Fibroblast of skin of abdomen (primary cell): ENCODE data around the gene TSGA10IP.

Experiments
- DNase-seq: peaks from one replicate; pipeline ENCODE4 v3.0.0-alpha.2; 2013

TSGA10IP gene

DNA sequence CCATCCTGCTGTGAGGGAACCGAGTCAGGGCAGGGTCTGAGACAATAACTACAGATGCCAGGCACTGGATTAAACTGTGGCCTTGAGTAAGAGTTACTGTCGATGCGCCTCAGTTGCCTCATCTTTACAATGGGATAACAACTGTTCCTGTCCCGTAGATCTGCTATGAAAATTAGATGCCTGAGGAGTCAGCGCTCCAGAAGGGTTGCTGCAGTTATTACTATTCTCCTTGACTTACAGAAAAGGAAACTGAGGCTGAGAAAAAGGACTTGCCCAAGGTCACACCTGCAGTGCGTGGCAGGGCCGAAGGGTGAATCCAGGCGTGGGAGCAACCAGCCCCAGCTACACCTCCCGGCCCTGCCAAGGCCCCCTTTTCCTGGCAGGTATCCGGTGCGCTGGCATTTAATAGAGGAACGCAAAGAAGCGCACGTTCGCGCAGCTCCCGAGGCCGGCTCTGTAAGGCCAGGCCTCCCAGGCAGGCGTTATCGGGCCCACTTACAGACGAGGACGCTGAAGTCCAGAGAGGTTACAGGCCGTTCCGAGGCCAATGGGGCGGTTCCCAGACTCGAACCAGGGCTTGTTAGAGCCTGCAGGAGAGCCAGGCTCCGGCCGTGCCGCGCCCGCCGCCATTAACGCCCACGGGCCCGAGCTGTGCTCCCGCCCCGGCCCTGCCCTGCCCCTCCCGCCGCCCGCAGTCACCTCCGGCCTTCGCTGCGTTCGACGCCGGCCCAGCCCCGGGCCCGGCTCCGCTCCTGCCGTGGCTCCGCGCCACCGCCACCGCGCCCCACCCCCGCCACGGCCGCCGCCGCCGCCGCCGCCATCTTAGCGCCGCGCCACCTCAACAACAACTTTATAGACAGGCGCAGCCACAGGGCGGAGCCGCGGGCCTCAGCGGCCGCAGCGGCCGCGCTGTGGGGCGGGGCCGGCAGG lies 26.8 kb upstream of the TSGA10IP start, which contains the start of gene C11orf68:
Gene C11orf68, minus strand, starts transcription at position 852 of the 930 bp plus-strand sequence. Its CDS starts 31 bp downstream, at position 821.
- no peak for DNase-seq

DNA sequence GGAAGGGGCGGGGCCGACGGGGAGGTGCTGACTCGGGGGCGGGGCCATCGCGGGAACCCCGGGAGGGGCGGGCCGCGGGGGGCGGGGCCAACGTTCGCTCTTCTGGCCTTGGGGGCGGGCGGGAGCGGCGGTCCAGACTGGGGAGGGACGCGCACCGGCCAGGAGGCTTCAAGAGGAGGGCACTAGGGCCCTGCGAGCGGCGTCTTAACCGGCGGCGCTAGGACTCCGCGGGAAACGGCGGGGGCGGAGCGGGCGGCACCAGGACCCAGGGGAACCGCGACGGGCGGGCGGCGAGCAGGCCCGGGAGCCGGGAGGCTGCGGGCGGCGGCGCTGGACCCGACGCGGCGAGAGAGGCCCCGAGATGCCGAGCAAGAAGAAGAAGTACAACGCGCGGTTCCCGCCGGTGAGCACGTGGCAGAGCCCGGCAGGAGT lies 26.1 kb upstream of the TSGA10IP start, which contains the start of gene DRAP1:
Gene DRAP1, plus strand, starts transcription at position 286 of the 432 bp plus-strand sequence. Its CDS starts 76 bp downstream, at position 362.
- peak; percentile 99 for DNase-seq

DNA sequence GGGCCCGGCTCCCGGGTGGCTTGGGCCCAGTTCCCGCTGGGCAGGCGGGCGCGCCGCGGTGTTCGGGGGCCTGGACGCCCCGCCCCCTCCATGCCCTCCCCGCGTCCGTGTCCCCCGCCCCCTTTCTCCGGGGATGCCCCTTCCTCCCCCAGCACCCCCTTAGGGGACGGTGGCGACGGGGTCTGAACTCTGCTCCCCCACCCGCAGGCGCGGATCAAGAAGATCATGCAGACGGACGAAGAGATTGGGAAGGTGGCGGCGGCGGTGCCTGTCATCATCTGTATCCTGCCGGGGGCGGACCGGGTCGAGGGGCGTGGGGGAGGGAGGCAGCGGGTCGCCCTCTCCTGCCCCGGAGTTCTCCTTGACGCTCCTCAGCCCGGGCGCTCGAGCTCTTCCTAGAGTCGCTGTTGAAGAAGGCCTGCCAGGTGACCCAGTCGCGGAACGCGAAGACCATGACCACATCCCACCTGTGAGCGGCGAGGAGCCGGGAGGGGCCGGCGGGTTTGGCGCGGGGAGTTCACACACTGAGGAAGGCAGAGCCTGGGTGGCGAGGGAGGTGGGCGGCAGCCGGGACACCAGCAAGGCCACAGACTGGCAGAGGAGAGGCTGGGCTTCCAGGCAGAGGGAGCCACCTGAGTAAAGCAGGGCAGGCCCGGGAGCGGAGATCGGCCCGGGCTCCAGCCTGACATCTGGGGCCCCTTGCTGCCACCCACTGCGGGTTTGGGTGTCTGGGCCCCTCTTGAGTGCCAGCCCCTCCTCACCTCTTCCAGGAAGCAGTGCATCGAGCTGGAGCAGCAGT lies 25.5 kb upstream of the TSGA10IP start:
- DNase-seq: no peak

DNA sequence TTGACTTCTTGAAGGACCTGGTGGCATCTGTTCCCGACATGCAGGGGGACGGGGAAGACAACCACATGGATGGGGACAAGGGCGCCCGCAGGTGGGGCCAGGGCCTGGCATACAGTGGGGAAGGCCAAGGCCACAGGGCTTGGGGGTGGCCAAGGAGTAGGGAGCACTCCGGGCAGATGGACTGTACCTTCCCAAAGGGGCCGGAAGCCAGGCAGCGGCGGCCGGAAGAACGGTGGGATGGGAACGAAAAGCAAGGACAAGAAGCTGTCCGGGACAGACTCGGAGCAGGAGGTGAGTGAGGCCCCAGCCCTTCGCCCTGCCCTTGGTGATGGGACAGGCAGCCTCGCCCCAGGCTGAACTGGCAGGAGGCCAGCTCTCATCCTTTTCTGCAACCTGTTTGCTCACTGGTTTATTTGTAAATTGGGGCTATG lies 24.9 kb upstream of the TSGA10IP start:
- DNase-seq: no peak

DNA sequence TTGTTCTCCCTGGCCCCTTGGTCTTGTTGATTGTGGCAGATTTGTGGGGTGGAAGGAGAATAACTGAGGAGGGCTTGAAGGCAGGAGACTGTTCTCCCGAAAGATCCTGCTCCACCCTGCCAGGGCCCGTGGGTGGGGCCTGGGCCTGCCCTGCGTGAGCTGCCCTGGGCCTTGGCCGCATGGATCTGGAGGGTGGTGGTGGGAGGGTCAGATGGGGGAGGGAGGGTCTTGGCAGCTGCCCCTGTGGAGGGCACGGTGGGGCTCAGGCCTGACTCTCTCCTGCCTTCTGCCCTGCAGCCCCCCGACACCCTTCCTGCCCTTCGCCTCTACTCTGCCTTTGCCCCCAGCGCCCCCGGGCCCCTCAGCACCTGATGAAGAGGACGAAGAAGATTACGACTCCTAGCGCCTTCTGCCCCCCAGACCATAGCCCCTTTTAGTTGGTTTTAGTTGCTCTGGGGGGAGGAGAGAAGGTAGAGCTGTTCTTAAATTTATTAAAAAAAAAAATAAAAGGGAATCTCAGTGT lies 24.2 kb upstream of the TSGA10IP start:
- no peak for DNase-seq

DNA sequence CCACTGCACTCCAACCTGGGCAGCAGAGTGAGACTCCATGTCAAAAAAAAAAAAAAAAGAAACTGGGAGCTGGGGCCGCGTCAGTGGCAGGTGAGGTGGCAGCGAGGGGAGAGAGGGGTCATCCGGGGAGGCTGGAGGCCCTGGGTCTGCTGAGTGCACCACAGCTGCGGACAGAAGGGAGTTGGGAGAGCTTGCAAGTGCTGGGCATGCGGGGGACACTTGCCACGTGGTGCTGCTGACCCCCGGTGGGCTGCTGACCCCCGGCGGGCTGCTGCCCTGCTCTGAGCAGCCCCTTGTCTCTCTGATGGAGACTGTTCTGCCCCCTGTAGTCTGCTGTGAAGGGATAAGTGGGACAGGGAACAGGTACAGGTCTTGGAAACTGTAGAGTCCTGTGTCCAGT lies 23.4 kb upstream of the TSGA10IP start:
- DNase-seq: no peak

DNA sequence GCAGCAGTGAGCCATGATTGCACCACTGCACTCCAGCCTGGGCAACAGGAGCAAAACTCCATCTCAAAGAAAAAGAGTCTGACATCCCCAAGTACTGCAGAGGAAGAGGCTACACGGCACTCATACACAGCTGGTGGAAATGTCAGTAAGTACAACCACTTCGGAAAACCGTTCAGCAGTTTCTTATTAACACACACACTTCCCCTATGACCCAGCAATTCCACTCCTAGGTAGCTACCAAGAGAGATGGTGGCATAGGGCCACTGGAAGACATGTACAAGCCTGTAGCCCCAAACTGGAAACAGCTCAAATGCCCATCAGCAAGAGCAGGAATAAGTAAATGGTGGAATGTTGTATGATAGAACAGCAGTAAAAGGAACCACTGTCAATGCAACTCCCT lies 22.7 kb upstream of the TSGA10IP start:
- DNase-seq: no peak

DNA sequence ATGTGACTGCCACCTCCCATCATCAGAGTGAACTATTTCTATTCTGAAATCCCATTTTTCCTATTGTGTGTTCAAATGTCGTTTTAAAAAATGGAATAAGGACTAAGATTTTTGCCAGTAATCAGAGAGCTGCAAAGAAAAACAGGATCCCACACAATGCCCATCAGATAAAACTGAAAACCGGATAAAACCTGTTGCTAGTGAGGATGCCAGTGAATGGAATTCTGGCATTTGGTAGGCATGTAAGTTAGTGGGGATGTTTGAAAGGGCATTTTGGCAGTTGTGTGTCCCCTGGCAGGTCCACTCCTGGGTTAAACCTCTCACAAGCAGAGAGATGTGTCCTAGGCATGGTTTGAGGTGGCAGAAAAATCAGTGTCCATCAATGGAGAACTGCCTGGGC lies 19.9 kb upstream of the TSGA10IP start:
- DNase-seq: no peak

DNA sequence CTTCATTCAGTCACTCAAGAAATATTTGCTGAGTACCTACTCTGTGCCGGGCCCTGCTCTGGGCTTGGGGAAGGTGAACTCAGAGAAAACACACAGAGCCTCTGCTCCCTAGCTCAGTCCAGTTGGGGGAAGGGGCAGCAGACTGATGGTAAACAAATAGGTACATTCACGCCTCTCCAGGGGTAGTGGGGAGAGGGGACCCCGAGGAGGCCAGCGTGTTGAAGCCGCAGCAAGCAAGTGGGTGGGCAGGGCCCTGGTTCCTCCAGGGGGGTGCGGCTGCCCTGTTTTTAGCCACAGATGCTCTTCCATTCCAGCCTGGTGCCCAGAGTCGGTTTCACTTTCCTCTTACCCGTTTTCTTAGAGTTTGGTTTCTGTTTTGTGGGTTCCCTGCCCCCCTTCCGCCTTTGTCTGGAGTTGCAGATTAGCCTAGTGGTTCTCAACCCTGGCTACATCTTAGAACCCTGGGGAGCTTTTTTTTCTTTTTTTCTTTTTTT lies 17.3 kb upstream of the TSGA10IP start:
- no peak for DNase-seq

DNA sequence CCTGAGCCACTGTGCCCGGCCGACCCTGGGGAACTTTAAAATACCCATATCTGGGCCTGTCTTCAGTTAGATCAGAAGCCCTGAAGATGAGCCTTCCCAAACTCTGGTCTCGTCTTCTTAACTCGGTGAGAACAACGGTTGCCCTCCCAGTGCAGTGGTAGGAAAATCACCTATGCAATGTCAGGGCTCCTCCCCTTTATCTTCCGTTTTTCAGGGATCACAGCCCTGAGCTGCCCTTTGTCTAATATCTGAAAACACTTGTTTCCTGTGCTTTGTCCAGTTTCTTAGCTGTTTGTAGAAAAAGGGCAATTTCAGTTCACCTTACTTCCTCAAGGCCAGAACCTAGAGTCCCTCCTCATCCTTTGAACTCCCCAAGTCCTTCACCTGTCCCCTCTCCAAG lies 16.6 kb upstream of the TSGA10IP start:
- DNase-seq: no peak

DNA sequence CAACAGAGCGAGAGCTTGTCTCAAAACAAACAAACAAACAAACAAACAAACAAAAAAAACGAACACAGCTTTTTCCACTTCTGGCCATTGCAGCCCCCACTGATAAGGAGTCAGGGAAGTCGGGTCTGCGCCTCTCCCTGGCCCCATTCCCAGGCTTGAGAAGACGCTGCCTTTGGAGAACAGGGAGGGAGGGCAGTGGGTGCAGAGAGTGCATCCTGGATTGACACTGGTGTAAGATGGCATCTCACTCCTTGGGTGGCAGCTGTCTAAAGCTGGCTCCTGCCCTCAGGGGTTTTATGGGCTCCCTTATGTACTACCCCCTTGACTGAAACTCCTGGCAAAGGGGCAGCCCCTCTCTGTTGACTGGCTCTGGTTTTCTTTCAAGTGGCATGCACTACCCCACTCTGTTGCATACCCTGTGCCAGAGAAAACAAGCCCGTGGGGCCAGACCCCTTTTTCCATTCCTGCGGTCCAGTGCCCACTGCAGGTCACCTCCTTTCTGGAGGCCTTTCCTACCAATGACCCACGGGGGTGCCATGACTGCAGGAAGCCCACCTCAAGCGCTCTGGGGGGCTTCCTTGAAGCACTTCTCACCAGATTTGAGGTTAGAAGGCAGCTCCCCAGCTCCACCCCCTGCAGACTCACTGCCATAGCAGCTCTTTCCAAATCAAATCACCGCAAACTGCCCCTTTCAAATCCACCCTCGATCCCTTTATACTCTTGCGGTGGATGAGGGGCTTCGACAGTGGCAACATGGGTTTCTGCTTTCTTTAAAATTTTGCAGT lies 13.3 kb upstream of the TSGA10IP start:
- no peak for DNase-seq

DNA sequence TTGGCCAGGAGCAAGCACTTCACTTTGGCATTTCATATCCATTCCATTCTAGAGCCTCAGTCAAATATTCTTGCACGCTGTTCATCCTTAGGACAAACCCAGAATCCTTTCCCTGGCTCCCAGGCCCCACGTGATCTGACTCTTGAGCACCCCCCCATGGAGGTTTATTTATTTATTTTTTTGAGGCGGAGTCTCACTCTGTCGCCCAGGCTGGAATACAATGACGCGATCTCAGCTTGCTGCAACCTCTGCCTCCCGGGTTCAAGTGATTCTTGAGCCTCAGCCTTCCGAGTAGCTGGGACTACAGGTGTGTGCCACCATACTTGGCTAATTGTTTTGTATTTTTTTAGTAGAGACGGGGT lies 12.7 kb upstream of the TSGA10IP start:
- DNase-seq: no peak

DNA sequence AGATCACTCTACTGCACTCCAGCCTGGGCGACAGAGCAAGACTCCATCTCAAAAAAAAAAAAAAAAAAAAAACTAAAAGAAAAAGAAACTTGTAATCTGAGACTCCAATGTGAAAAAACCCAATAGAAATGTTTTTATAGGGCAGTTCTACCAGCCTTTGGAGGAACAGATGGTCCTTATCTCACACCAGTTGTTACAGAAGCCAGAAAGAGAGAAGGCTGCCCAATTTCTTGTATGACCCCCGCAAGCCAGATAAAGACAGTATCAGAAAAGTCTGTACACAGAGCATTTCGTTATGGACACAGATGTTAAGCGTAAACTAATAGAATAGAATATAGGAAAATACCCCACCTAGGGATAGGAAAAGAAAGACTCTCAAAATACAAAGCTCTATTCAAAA lies 11.3 kb upstream of the TSGA10IP start:
- no peak for DNase-seq

DNA sequence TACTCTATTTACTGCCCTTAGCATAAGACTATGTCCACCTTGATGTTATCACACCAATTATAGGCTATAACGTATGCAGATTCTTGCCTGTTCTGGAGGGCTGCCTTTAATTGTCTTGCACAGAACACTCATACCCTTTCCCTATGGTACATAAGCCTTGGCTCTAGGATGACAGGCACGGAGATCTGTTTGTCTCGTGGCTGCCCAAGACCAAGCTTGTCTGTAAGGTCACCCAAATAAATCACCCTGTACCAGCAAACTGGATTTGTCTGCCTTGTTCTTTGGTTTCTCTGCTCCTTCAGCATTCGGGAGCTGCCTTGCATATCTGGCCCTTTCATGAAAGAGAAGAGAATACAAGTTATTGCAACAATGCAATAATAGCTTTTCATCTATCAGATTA lies 7.5 kb upstream of the TSGA10IP start:
- no peak for DNase-seq

DNA sequence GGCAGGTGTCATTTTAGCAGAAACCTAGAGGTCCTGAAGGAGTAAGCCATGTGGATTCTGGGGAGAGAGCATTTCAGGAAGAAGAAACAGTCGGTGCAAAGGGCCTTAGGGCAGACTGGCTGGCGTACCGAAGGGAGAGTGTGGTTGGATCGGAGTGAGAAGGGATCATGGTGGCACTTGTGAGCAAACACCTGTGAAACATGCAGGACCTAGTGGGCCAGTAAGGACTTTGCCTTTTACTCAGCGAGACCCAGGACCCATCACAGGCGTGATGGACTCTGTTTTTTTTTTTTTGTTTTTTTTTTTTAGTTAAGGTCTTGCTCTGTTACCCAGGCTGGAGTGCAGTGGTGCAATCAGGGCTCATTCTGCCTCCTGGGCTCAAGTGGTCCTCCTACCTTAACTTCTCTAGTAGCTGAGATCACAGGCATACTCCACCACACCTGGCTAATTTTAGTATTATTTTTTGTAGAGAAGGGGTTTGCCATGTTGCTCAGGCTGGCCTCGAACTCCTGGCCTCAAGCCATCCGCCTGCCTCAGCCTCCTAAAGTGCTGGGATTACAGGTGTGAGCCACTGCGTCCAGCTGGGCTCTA lies 3.5 kb upstream of the TSGA10IP start:
- DNase-seq: no peak

DNA sequence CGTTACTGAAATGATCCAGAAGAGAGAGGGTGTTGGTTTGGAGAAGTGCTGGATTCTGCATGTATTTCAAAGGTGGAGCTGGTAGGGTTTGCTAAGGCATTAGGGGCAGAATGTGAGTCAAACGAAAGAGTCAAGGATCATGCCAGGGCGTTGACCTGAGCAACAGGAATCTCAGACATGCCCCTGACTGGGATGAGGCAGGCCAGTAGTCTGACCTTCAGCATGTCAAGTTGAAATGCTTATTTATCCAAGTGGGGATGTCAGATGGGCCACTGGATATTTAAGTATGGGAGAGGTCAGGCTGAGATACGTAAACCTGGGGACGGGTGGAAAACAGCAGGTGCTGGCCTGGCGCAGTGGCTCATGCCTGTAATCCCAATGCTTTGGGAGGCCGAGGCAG lies 2.7 kb upstream of the TSGA10IP start:
- DNase-seq: no peak

DNA sequence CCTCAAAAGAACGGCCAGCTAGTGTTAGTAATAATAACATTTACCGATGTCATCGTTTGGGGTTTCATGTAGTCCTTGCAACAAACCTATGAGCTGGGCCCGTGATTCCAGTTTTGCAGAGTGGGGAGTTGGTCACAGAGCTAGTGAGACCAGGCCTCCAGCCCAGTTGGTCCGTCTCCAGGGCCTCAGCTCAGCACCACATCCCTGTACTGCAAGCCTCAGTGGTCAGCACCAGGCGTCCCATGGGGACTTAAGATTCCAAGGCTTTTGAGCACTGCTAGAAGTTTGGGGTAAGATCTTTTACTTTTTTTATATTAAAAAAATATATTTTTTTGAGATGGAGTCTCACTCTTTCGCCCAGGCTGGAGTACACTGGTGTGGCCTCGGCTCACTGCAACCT lies 1.1 kb upstream of the TSGA10IP start:
- DNase-seq: no peak

DNA sequence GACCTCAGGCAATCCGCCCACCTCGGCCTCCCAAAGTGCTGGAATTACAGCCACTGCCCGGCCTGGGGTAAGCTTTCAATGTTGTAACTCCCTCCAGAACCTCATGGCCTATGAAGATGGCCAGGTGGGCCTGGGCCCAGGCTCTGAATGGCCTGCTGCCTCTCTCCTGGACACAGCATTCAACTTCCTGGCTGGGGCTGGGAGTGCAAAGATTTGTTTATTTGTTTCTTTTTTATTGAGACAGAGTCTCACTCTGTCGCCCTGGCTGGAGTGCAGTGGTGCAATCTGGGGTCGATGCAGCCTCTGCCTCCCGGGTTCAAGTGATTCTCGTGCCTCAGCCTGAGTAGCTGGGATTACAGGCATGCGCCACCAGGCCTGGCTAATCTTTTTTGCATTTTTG lies 513 bp upstream of the TSGA10IP start:
- no peak for DNase-seq

DNA sequence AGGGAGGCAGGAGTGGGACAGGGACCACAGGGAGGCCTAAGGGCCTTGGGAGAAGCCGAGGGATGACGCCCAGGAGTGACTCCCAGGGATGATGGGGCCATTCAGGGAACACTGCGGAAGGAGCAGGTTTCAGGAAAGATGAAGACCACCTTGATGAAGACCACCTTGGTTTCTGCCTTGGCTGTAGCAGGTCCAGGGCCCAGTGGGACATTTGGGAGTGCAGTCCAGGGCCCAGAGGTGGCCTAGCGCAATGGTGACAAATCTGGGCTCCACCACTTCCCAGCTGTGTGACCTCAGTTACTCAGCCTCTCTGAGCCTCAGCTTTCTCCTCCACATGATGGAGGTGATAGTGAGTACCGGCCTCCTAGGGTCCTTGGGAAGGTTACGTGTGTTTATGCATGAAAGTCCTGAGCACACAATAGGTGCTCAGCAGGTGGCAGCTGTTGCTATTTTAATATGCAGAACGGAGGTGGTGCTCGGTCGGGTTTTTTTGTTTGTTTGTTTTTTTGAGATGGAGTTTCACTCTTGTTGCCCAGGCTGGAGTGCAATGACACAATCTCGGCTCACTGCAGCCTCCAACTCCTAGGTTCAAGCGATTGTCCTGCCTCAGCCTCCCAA lies 770 bp downstream of the TSGA10IP start:
- DNase-seq: no peak

DNA sequence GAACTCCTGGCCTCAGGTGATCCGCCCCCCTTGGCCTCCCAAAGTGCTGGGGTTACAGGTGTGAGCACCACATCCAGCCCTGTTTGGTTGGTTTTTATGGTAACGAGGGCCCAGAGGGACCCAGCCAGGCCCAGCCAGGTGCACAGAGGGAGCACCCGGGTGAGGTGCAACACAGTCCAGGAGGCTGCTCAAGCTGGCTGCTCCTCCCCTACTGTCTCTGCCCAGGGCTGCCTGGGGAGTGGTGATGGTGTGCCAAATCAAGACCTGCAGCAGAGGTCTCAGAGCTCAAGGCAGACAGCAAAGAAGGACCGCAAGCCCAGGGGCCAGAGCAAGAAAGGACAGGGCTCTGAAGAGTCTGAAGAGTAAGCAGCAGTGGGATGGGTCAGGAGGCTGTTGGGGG lies 1.4 kb downstream of the TSGA10IP start:
- no peak for DNase-seq

DNA sequence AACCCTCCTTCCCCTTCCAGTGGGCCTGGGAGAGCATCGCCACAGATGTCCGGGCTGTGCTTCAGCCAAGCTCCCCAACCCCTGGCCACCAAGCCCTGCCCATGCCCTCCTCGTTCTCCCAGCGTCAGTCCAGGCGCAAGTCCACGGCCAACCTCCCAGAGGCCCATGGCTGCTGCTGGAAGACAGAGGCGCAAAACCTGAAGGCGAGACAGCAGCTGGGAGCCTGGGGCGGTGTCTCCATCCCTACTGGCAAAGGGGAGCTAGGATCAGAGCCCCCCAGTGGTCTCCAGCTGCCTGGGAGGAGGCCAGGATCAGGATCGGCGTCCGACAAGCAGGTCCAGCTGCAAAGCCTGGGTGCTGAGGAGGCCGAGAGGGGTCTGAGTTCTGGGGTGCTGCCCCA lies 1.9 kb downstream of the TSGA10IP start:
- DNase-seq: no peak
